Neuronal stem cell (in vitro differentiated cells): ENCODE results near the gene DPYSL5.

Source experiments
- DNase-seq: peaks from one replicate; pipeline ENCODE4 v3.0.0-alpha.2; 2013; ENCODE audit warnings: low spot score
- H2AFZ ChIP-seq: one replicate; pipeline ENCODE4 v1.6.1; 2013; ENCODE audit warnings: mild to moderate bottlenecking, low read length, inconsistent platforms
- H2AK5ac ChIP-seq: 2 replicates; pipeline ENCODE4 v1.6.1; 2013; ENCODE audit warnings: low read depth, mild to moderate bottlenecking, inconsistent platforms, low read length, moderate library complexity, mixed read lengths
- H2BK120ac ChIP-seq: 2 replicates; pipeline ENCODE4 v1.6.1; 2013; ENCODE audit warnings: low read depth, mild to moderate bottlenecking, inconsistent platforms, low read length, moderate library complexity, mixed read lengths
- H2BK12ac ChIP-seq: one replicate; pipeline ENCODE4 v1.6.1; 2013; ENCODE audit warnings: low read length, inconsistent platforms
- H2BK15ac ChIP-seq: 2 replicates; pipeline ENCODE4 v1.6.1; 2013; ENCODE audit warnings: mild to moderate bottlenecking, low read length, inconsistent platforms, mixed read lengths
- H2BK5ac ChIP-seq: one replicate; pipeline ENCODE4 v1.6.1; 2013; ENCODE audit warnings: inconsistent platforms, mild to moderate bottlenecking, low read length, moderate library complexity
- H3K14ac ChIP-seq: one replicate; pipeline ENCODE4 v1.6.1; 2013; ENCODE audit warnings: low read length, inconsistent platforms
- H3K18ac ChIP-seq: 2 replicates; pipeline ENCODE4 v1.6.1; 2013; ENCODE audit warnings: low read length, inconsistent platforms
- H3K23ac ChIP-seq: 2 replicates; pipeline ENCODE4 v1.6.1; 2013; ENCODE audit warnings: low read depth, mild to moderate bottlenecking, mixed read lengths, low read length, inconsistent platforms; ENCODE audit not compliant: poor library complexity
- H3K27ac ChIP-seq: replicated peaks from 3 replicates; pipeline ENCODE4 v1.5.1; 2013; ENCODE audit warnings: low read length, inconsistent platforms
- H3K27me3 ChIP-seq, 3 experiments: 2 replicates each; pipeline ENCODE4 v1.6.1; 2013; ENCODE audit warnings: low read length in 3 of 3, mild to moderate bottlenecking in 2 of 3, inconsistent platforms in 1 of 3, low read depth in 1 of 3, mixed read lengths in 1 of 3, moderate library complexity in 1 of 3; ENCODE audit not compliant: control insufficient read depth in 3 of 3, insufficient read depth in 3 of 3
- H3K36me3 ChIP-seq, 2 donors: replicated peaks in 1 of 2; 2 replicates each; pipeline ENCODE4 v1.6.1; 2013; ENCODE audit warnings: low read length in 2 of 2; ENCODE audit not compliant: control insufficient read depth in 2 of 2, insufficient read depth in 2 of 2
- H3K4ac ChIP-seq: 2 replicates; pipeline ENCODE4 v1.6.1; 2013; ENCODE audit warnings: inconsistent platforms, mild to moderate bottlenecking, low read length, moderate library complexity
- H3K4me1 ChIP-seq, 2 donors: 1 replicate in 1 of 2; 2 replicates in 1 of 2; pipeline ENCODE4 v1.6.1; 2013; ENCODE audit warnings: low read length in 2 of 2, low read depth in 1 of 2; ENCODE audit not compliant: control insufficient read depth in 2 of 2, insufficient read depth in 1 of 2
- H3K4me2 ChIP-seq: one replicate; pipeline ENCODE4 v1.6.1; 2013; ENCODE audit warnings: mild to moderate bottlenecking, low read length, inconsistent platforms; ENCODE audit not compliant: insufficient read depth, poor library complexity, severe bottlenecking
- H3K4me3 ChIP-seq, 2 donors: 2 replicates each; pipeline ENCODE4 v1.5.1; 2013; ENCODE audit warnings: low read length in 2 of 2, mild to moderate bottlenecking in 2 of 2, inconsistent platforms in 1 of 2, moderate library complexity in 1 of 2
- H3K79me1 ChIP-seq: one replicate; pipeline ENCODE4 v1.6.1; 2013; ENCODE audit warnings: low read depth, mild to moderate bottlenecking, inconsistent platforms, low read length, moderate library complexity
- H3K9ac ChIP-seq: one replicate; pipeline ENCODE4 v1.6.1; 2013; ENCODE audit warnings: mild to moderate bottlenecking, low read depth, low read length, inconsistent platforms; ENCODE audit not compliant: poor library complexity
- H3K9me3 ChIP-seq, 2 donors: replicated peaks in 1 of 2; 2 replicates each; pipeline versions ENCODE3 to v1.6.1; 2013; ENCODE audit warnings: low read length in 2 of 2, mild to moderate bottlenecking in 2 of 2, inconsistent platforms in 1 of 2, low read depth in 1 of 2, mixed read lengths in 1 of 2, moderate library complexity in 1 of 2; ENCODE audit not compliant: control insufficient read depth in 2 of 2, insufficient read depth in 1 of 2
- H4K8ac ChIP-seq: one replicate; pipeline ENCODE4 v1.6.1; 2013; ENCODE audit warnings: low read depth, mild to moderate bottlenecking, inconsistent platforms, low read length, moderate library complexity
- H4K91ac ChIP-seq: one replicate; pipeline ENCODE4 v1.6.1; 2013; ENCODE audit warnings: low read length, low read depth, mild to moderate bottlenecking, inconsistent platforms; ENCODE audit not compliant: poor library complexity
- WGBS, 2 donors: extraction: QIAGEN DNeasy Blood & Tissue Kit; methylation state at CpG; one replicate each; pipeline ENCODE4 v1.1.7; 2013; ENCODE audit warnings: missing lambda C conversion rate in 2 of 2, mixed read lengths in 1 of 2; ENCODE audit not compliant: insufficient read length in 2 of 2, insufficient replicate concordance in 1 of 2; ENCODE audit errors: extremely low coverage in 2 of 2; 5-methylcytosine and 5-hydroxymethylcytosine counted together

DPYSL5 gene

GRCh38 chr2:26884486-26884885, 36.6 kb downstream of the DPYSL5 start:
- Histone ChIP-seq H2AFZ (no peak overlapping the region), H3K79me1 (peaks cover 7% of the 10 kb centered on the region), H3K9ac (no peak overlapping the region), H3K9me3 (peaks cover 0 to 3% of the 10 kb centered on the region in 2 donors), H3K36me3 (peaks cover 12 to 84% of the 10 kb centered on the region in 2 donors), H3K4me3 (no peak overlapping the region), H3K27ac (no peak overlapping the region), H3K23ac (no peak overlapping the region), H3K27me3 (no peaks in the 10 kb centered on the region), H3K4me2 (no peak overlapping the region), H3K14ac (no peak overlapping the region), H4K91ac (no peak overlapping the region), H2BK5ac (no peak overlapping the region), H2BK15ac (no peak overlapping the region), H4K8ac (no peak overlapping the region), H3K4ac (no peak overlapping the region), H3K18ac (peak overlapping the region; percentile 44), H3K4me1 (peaks cover 0 to 9% of the 10 kb centered on the region in 2 donors), H2BK12ac (no peak overlapping the region), H2AK5ac (no peak overlapping the region), H2BK120ac (no peak overlapping the region)
- DNase-seq = no peak
- WGBS, 2 donors = no CpG with 5 or more reads among the region's 3 CpGs

DNA sequence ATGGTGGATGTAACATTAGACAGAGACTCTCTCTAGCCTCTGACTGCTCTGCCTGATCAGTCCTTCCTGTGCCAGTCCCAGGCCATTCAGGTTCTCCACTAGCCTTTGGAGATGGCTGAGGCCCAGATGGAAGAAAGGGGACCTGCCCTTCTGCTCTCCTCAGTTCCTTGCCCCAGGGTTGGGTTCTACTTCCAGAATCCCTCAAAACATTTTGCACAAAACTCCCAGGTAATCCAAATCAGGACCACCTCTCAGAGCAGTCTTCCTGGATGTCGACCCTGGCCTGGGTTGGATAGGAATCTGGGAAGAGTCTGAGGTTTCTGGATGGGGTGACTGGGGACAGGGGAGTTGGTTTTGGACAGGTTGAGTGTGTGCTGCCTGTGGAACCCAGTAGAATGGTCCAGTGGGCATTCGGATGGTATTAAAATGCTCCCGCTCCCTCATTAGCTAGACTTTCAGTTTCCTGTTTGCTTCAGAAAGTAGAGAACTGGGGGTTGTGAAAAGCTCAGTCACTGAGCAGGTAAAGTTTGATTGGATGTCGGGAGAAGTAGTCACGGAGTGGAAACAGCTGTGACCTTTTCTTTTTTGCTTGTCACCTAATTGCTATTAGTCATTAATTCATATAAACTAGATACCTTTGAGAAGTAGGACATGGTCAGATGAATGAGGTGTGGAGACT, 37.9 kb downstream of the DPYSL5 start:
- Histone ChIP-seq H3K4me1 (peaks cover 0 to 18% of the 10 kb centered on the region in 2 donors), H3K9me3 (peaks cover 0 to 3% of the 10 kb centered on the region in 2 donors), H3K79me1 (peaks cover 7% of the 10 kb centered on the region), H2BK120ac (no peak overlapping the region), H2BK5ac (no peak overlapping the region), H2BK12ac (no peak overlapping the region), H2AK5ac (no peak overlapping the region), H3K9ac (no peak overlapping the region), H3K14ac (no peak overlapping the region), H3K4ac (no peak overlapping the region), H2BK15ac (no peak overlapping the region), H3K23ac (no peak overlapping the region), H4K91ac (no peak overlapping the region), H2AFZ (no peak overlapping the region), H3K4me2 (no peak overlapping the region), H3K36me3 (peaks cover 10 to 84% of the 10 kb centered on the region in 2 donors), H3K27me3 (no peaks in the 10 kb centered on the region), H3K4me3 (no peak overlapping the region), H4K8ac (no peak overlapping the region), H3K18ac (peak overlapping the region; percentile 23), H3K27ac (no peak overlapping the region)
- WGBS, 2 donors = no CpG with 5 or more reads among the region's 5 CpGs
- no peak for DNase-seq

DNA sequence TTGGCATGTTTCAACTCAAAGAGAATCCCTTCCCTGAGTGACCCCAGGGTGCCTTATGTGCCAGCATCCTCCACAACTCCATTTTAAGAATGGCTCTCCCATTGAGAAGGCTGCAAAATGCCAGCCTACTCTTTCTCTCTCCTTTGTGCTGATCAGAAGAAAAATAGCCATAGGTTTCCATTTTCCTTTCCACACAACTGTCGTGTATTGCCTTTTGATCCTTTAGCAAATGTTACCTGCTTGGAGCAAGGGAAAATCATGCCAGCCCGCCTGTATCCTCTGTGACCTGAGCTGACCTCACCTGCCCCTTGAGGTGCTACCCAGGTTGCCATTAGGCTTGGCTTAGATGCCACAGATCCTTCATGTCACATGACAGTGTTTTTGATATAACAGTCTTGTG, 38.8 kb downstream of the DPYSL5 start:
- H3K9ac ChIP-seq = no peak overlapping the region
- H2BK12ac ChIP-seq = no peak overlapping the region
- H2AFZ ChIP-seq = no peak overlapping the region
- no peak overlapping the region for H3K4me3 ChIP-seq
- H4K8ac ChIP-seq = no peak overlapping the region
- no peak overlapping the region for H2BK5ac ChIP-seq
- H3K4ac ChIP-seq = no peak overlapping the region
- WGBS, 2 donors = no CpG with 5 or more reads among the region's 2 CpGs
- H3K27me3 ChIP-seq = no peaks in the 10 kb centered on the region
- H2AK5ac ChIP-seq = no peak overlapping the region
- H3K4me2 ChIP-seq = no peak overlapping the region
- H3K36me3 ChIP-seq = peaks cover 10 to 82% of the 10 kb centered on the region in 2 donors
- H3K4me1 ChIP-seq = peaks cover 0 to 18% of the 10 kb centered on the region in 2 donors
- peaks cover 0 to 3% of the 10 kb centered on the region in 2 donors for H3K9me3 ChIP-seq
- no peak overlapping the region for H3K18ac ChIP-seq
- no peak for DNase-seq
- H4K91ac ChIP-seq = no peak overlapping the region
- H2BK120ac ChIP-seq = no peak overlapping the region
- H3K23ac ChIP-seq = no peak overlapping the region
- no peak overlapping the region for H2BK15ac ChIP-seq
- peaks cover 7% of the 10 kb centered on the region for H3K79me1 ChIP-seq
- no peak overlapping the region for H3K14ac ChIP-seq
- no peak overlapping the region for H3K27ac ChIP-seq

- Histone ChIP-seq H3K18ac (no peak overlapping the region), H4K8ac (no peak overlapping the region), H3K36me3 (peaks cover 10 to 82% of the 10 kb centered on the region in 2 donors), H3K9me3 (peaks cover 0 to 3% of the 10 kb centered on the region in 2 donors), H2AK5ac (no peak overlapping the region), H3K4me3 (no peak overlapping the region), H3K4me1 (peaks cover 0 to 18% of the 10 kb centered on the region in 2 donors), H3K27me3 (no peaks in the 10 kb centered on the region), H3K9ac (no peak overlapping the region), H4K91ac (no peak overlapping the region), H2BK12ac (no peak overlapping the region), H3K14ac (no peak overlapping the region), H3K23ac (no peak overlapping the region), H2BK15ac (no peak overlapping the region), H3K4ac (no peak overlapping the region), H3K27ac (no peak overlapping the region), H2BK120ac (no peak overlapping the region), H3K4me2 (no peak overlapping the region), H2BK5ac (no peak overlapping the region), H2AFZ (no peak overlapping the region), H3K79me1 (peaks cover 7% of the 10 kb centered on the region)
- DNase-seq = no peak
- WGBS, 2 donors = no CpG with 5 or more reads among the region's 4 CpGs
Observed at GRCh38 chr2:26887151-26887550, 39.2 kb downstream of the DPYSL5 start.
